Glutamatergic neuron (in vitro differentiated cells): ENCODE results near the gene F13A1. TPM values are rescaled to one million over a fixed set of nuclear protein-coding genes. Genes with fewer than 3 reads are reported as not detected.
A peak's percentile ranks its signal among the peaks of the same experiment; 100 is the strongest.

Experiments
- DNase-seq: peaks from one replicate; pipeline ENCODE4 v3.0.0; 2022
- H3K27ac Mint-ChIP-seq: one replicate; pipeline ENCODE4 v1.8.0; 2020; ENCODE audit warnings: mild to moderate bottlenecking, mixed read lengths, inconsistent platforms; ENCODE audit not compliant: unreplicated experiment
- H3K27me3 Mint-ChIP-seq: one replicate; pipeline ENCODE4 v1.8.0; 2020; ENCODE audit warnings: mild to moderate bottlenecking, moderate library complexity, mixed read lengths, inconsistent platforms; ENCODE audit not compliant: unreplicated experiment
- H3K36me3 Mint-ChIP-seq: one replicate; pipeline ENCODE4 v1.8.0; 2020; ENCODE audit warnings: mild to moderate bottlenecking, mixed read lengths, inconsistent platforms; ENCODE audit not compliant: unreplicated experiment
- H3K4me1 Mint-ChIP-seq: one replicate; pipeline ENCODE4 v1.8.0; 2020; ENCODE audit warnings: mild to moderate bottlenecking, low read depth, mixed read lengths, inconsistent platforms; ENCODE audit not compliant: unreplicated experiment
- H3K4me3 Mint-ChIP-seq: one replicate; pipeline ENCODE4 v1.8.0; 2020; ENCODE audit warnings: mild to moderate bottlenecking, mixed read lengths, inconsistent platforms; ENCODE audit not compliant: unreplicated experiment
- H3K9me3 Mint-ChIP-seq: one replicate; pipeline ENCODE4 v1.8.0; 2020; ENCODE audit warnings: mild to moderate bottlenecking, moderate library complexity, mixed read lengths, inconsistent platforms; ENCODE audit not compliant: unreplicated experiment
- total RNA-seq: library from RNA; stranded (reverse); fragmentation: NEBNext Ultra II Directional; extraction: Animal tissue kit (Norgen Biotek cat#: 25700); gene quantifications from one replicate; pipeline ENCODE4 v1.2.1, GENCODE V29; 2021; ENCODE audit not compliant: unreplicated experiment
- TF ChIP-seq, protein P1 (sequence below): fragments of 200-600 bp; sonication (generic); IDR thresholded peaks from one replicate; pipeline ENCODE4 v1.5.0; 2021; ENCODE audit not compliant: partially characterized antibody, unreplicated experiment

F13A1 gene
- total RNA-seq, 1 donor from 2014 or later = not detected

DNA sequence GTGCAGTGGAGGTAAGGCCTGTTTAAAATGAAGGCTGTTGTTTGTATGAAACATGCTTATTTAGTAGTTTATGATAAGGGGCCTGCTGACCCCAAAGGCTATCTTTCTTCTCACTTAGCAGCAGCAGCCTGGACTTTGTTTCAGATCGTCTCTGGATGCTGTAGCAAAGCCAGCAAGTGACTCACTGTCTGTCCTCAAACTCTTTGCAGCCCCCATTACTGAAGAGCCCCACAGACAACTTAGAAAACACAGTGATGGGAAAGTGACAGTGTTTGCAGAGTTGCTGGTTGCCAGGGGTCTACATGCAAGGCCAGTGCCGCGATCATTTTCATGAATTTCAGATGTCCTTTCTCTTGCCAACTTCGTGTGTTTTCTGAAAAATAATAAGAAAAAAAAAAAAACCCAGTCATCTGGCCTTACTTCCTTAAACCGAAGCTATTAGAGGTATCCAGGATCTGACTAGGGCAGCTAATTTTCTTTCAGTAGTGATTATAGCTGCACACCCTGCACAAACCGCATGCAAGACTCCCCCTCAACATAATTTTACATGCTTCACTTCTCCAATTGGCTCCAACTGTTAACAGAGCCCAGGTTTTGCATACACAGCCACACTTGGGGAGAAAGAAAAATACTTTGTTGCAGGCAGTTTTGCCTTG is 11.6 kb upstream of the F13A1 start:
- H3K4me1 Mint-ChIP-seq = peaks cover 28% of the 10 kb centered on the region
- no peak overlapping the region for H3K4me3 Mint-ChIP-seq
- TF ChIP-seq, protein P1, sequence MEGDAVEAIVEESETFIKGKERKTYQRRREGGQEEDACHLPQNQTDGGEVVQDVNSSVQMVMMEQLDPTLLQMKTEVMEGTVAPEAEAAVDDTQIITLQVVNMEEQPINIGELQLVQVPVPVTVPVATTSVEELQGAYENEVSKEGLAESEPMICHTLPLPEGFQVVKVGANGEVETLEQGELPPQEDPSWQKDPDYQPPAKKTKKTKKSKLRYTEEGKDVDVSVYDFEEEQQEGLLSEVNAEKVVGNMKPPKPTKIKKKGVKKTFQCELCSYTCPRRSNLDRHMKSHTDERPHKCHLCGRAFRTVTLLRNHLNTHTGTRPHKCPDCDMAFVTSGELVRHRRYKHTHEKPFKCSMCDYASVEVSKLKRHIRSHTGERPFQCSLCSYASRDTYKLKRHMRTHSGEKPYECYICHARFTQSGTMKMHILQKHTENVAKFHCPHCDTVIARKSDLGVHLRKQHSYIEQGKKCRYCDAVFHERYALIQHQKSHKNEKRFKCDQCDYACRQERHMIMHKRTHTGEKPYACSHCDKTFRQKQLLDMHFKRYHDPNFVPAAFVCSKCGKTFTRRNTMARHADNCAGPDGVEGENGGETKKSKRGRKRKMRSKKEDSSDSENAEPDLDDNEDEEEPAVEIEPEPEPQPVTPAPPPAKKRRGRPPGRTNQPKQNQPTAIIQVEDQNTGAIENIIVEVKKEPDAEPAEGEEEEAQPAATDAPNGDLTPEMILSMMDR = no peak
- H3K9me3 Mint-ChIP-seq = peaks cover 4% of the 10 kb centered on the region
- DNase-seq = no peak
- peak overlapping the region; percentile 57 for H3K27ac Mint-ChIP-seq
- H3K36me3 Mint-ChIP-seq = no peaks in the 10 kb centered on the region
- peaks cover 3% of the 10 kb centered on the region for H3K27me3 Mint-ChIP-seq

DNA sequence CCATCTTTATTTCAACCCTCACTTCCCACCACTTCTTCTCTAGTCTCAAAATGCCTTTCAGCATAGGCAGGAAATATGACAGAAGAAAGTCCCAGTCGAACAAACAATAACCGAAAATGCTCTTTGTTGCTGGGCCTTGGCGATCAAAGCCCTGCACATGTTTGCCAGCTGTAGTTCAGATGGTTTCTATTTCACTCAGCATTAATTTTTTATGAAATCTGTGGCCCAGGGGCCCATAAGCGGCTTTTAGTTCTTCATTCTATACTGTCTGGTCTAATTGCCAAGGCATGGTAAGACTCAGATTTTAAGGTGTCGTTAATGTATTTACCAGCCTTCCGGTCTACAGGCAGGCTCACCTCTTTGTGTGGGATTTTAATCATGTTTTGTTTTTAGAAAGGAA is 10.9 kb upstream of the F13A1 start:
- H3K4me1 Mint-ChIP-seq = peaks cover 28% of the 10 kb centered on the region

DNA sequence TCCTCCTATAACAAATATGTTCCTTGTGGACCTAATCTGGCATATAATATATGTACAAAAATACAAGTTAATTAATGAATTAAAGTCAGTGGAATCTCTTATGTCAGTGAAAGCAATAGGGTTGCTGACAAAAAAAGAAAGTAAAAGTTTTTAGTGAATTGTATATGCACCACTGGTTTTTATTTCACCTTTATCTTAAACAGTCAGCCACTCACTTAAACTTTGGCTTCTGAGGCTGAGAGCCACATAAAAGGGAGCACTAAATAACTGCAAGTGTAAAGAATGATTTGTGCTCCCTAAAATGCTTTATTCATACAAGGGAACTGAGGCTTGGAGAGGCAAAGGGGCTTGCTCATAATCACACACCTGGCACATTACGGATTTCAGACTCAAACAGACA is 9.9 kb upstream of the F13A1 start:
- Mint-ChIP-seq H3K9me3 (peaks cover 4% of the 10 kb centered on the region), H3K4me1 (peaks cover 28% of the 10 kb centered on the region), H3K4me3 (no peak overlapping the region), H3K36me3 (no peaks in the 10 kb centered on the region), H3K27me3 (peaks cover 3% of the 10 kb centered on the region), H3K27ac (no peak overlapping the region)
- TF ChIP-seq, protein P1 = no peak
- DNase-seq = no peak

More for the DNA sequence above, 10.9 kb upstream of the F13A1 start:
- Mint-ChIP-seq H3K27ac (peak overlapping the region; percentile 77), H3K36me3 (no peaks in the 10 kb centered on the region), H3K27me3 (peaks cover 3% of the 10 kb centered on the region), H3K9me3 (peaks cover 4% of the 10 kb centered on the region), H3K4me3 (no peak overlapping the region)
- TF ChIP-seq, protein P1 = no peak
- DNase-seq = no peak

DNA sequence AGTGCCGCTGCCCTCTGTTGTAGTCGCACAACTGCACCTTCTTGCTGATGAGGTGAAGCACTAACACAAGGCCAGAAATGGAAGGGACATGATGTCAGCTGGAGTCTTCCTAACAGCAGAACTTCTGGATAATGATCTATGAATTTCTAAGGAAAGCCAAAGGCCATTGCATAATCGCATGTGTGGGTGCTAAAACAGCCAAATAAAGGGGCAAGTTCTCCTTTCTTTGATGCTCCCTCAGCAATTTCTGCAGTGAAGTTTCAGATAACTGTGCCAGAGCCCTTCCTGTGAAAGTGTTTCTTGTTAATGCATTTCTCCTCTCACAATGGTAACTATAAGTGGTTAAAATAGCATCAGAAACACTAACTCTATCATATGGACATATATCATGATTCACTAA is 8.0 kb upstream of the F13A1 start:
- Mint-ChIP-seq H3K9me3 (no peaks in the 10 kb centered on the region), H3K36me3 (no peaks in the 10 kb centered on the region), H3K27ac (no peak overlapping the region)

DNA sequence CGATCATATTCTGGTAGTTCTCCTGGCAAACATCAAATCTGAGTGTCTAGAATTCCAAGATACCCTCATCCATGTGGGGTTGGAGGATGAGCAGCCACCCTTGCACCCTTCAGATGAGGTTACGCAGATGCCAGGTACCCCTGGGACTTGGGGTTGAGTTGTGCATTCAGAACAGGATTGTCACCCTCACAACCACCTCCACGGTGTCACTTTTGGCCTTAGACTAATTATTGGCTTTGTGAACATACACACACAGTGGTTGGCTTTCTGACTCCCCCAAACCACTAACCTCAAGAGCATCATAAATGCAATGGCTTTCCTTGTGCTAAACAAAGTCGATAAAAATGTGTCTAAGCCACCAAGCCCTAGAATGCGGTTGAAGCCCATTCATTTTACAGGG is 2.9 kb upstream of the F13A1 start:
- H3K27ac Mint-ChIP-seq = no peak overlapping the region
- peaks cover 3% of the 10 kb centered on the region for H3K9me3 Mint-ChIP-seq
- TF ChIP-seq, protein P1 = no peak

More for the DNA sequence above, 8.0 kb upstream of the F13A1 start:
- TF ChIP-seq, protein P1 = no peak
- H3K4me3 Mint-ChIP-seq = no peak overlapping the region
- no peaks in the 10 kb centered on the region for H3K27me3 Mint-ChIP-seq
- no peak for DNase-seq
- H3K4me1 Mint-ChIP-seq = peaks cover 21% of the 10 kb centered on the region

More for the DNA sequence above, 2.9 kb upstream of the F13A1 start:
- DNase-seq = no peak
- H3K27me3 Mint-ChIP-seq = peaks cover 11% of the 10 kb centered on the region
- H3K4me3 Mint-ChIP-seq = no peak overlapping the region
- peaks cover 5% of the 10 kb centered on the region for H3K36me3 Mint-ChIP-seq
- H3K4me1 Mint-ChIP-seq = peaks cover 3% of the 10 kb centered on the region
